CD14-positive monocyte (primary cell): ENCODE results near the gene SETD1A. TPM values are rescaled to one million over a fixed set of nuclear protein-coding genes. Genes with fewer than 3 reads are reported as not detected.

Source experiments
- DNase-seq, 3 donors: peaks; one replicate each; pipeline ENCODE4 v3.0.0-alpha.2; 2011 to 2022
- H2AFZ ChIP-seq: 2 replicates; pipeline ENCODE4 v1.6.0; 2012; ENCODE audit warnings: mild to moderate bottlenecking, low read depth, low read length, inconsistent platforms; ENCODE audit not compliant: insufficient read depth, poor library complexity, severe bottlenecking
- H3K27ac ChIP-seq, 2 donors: 1 replicate in 1 of 2; 2 replicates in 1 of 2; pipeline ENCODE4 v1.5.1; 2012 to 2013; ENCODE audit warnings: low read length in 2 of 2, control low read depth in 1 of 2, inconsistent platforms in 1 of 2, low read depth in 1 of 2, mild to moderate bottlenecking in 1 of 2
- H3K27me3 ChIP-seq, 2 donors: one replicate each; pipeline versions ENCODE4 v1.6.0 to v1.6.1; 2011 to 2013; ENCODE audit warnings: low read length in 2 of 2; ENCODE audit not compliant: control insufficient read depth in 2 of 2, insufficient read depth in 2 of 2
- H3K36me3 ChIP-seq, 2 donors: replicated peaks in 1 of 2; 1 replicate in 1 of 2; 2 replicates in 1 of 2; pipeline versions ENCODE4 v1.5.1 to v1.6.1; 2012 to 2013; ENCODE audit warnings: low read length in 2 of 2, control low read depth in 1 of 2, inconsistent platforms in 1 of 2, mild to moderate bottlenecking in 1 of 2; ENCODE audit not compliant: insufficient read depth in 2 of 2, control insufficient read depth in 1 of 2
- H3K4me1 ChIP-seq, 2 donors: 1 replicate in 1 of 2; 2 replicates in 1 of 2; pipeline versions ENCODE4 v1.5.1 to v1.6.1; 2012 to 2013; ENCODE audit warnings: low read length in 2 of 2, control low read depth in 1 of 2, inconsistent platforms in 1 of 2, mild to moderate bottlenecking in 1 of 2, moderate library complexity in 1 of 2; ENCODE audit not compliant: insufficient read depth in 2 of 2, control insufficient read depth in 1 of 2
- H3K4me2 ChIP-seq: replicated peaks from 2 replicates; pipeline ENCODE3; 2012; ENCODE audit warnings: low read length, moderate library complexity, mild to moderate bottlenecking; ENCODE audit not compliant: poor library complexity, severe bottlenecking; ENCODE audit errors: extremely low read depth
- H3K4me3 ChIP-seq, 3 experiments: fragments of 200-600 bp in 1 of 3; sonication (generic) in 1 of 3; replicated peaks in 1 of 3; 1 replicate in 2 of 3; 2 replicates in 1 of 3; pipeline ENCODE4 v1.5.1; 2011 to 2013; ENCODE audit warnings: low read length in 3 of 3, mild to moderate bottlenecking in 3 of 3, control low read depth in 2 of 3, low read depth in 2 of 3, inconsistent platforms in 1 of 3, moderate library complexity in 1 of 3
- H3K79me2 ChIP-seq: 2 replicates; pipeline ENCODE4 v1.6.0; 2012; ENCODE audit warnings: mild to moderate bottlenecking, control low read depth, inconsistent platforms, low read length, moderate library complexity; ENCODE audit not compliant: insufficient read depth
- H3K9ac ChIP-seq: 2 replicates; pipeline ENCODE4 v1.6.0; 2017; ENCODE audit warnings: low read length, mild to moderate bottlenecking; ENCODE audit not compliant: insufficient read depth, poor library complexity, severe bottlenecking
- H3K9me3 ChIP-seq, 2 donors: replicated peaks in 1 of 2; 1 replicate in 1 of 2; 2 replicates in 1 of 2; pipeline versions ENCODE4 v1.5.1 to v1.6.1; 2012 to 2013; ENCODE audit warnings: low read length in 2 of 2, control low read depth in 1 of 2; ENCODE audit not compliant: control insufficient read depth in 1 of 2, insufficient read depth in 1 of 2
- H4K20me1 ChIP-seq: 2 replicates; pipeline ENCODE4 v1.6.0; 2012; ENCODE audit warnings: mild to moderate bottlenecking, low read length, control low read depth, moderate library complexity; ENCODE audit not compliant: insufficient read depth
- H3K27ac Mint-ChIP-seq, 7 donors: one replicate each; pipeline ENCODE4 v1.8.0; 2020; ENCODE audit warnings: mild to moderate bottlenecking in 7 of 7, mixed read lengths in 7 of 7, moderate library complexity in 6 of 7, inconsistent platforms in 2 of 7
- H3K27me3 Mint-ChIP-seq, 3 donors: one replicate each; pipeline ENCODE4 v1.8.0; 2021 to 2022; ENCODE audit warnings: low read depth in 3 of 3, mild to moderate bottlenecking in 3 of 3, mixed read lengths in 3 of 3, moderate library complexity in 3 of 3, inconsistent platforms in 1 of 3
- H3K36me3 Mint-ChIP-seq, 2 donors: one replicate each; pipeline ENCODE4 v1.8.0; 2020; ENCODE audit warnings: mixed read lengths in 2 of 2, inconsistent platforms in 1 of 2, mild to moderate bottlenecking in 1 of 2
- H3K4me1 Mint-ChIP-seq: one replicate; pipeline ENCODE4 v1.8.0; 2020; ENCODE audit warnings: mild to moderate bottlenecking, mixed read lengths
- H3K4me3 Mint-ChIP-seq, 2 donors: one replicate each; pipeline ENCODE4 v1.8.0; 2020; ENCODE audit warnings: mild to moderate bottlenecking in 2 of 2, mixed read lengths in 2 of 2, moderate library complexity in 1 of 2
- H3K9me3 Mint-ChIP-seq, 7 donors: one replicate each; pipeline ENCODE4 v1.8.0; 2020 to 2022; ENCODE audit warnings: mixed read lengths in 7 of 7, mild to moderate bottlenecking in 6 of 7, moderate library complexity in 6 of 7, inconsistent platforms in 2 of 7
- CTCF ChIP-seq: fragments of 200-600 bp; IDR thresholded peaks from one replicate; pipeline ENCODE4 v1.8.0; 2022; ENCODE audit warnings: antibody characterized with exemption, mild to moderate bottlenecking
- WGBS: methylation state at CpG from one replicate; pipeline ENCODE4 v1.1.5; 2013; ENCODE audit warnings: missing lambda C conversion rate; ENCODE audit not compliant: insufficient coverage; 5-methylcytosine and 5-hydroxymethylcytosine counted together
- intact Hi-C, 2 donors: fragments of 100-400 bp; cut with micrococcal nuclease; formaldehyde crosslinking; loops; one replicate each; pipeline versions ENCODE4 v1.15.0 to v1.15.1; 2023
- polyA plus RNA-seq, 3 donors: library from polyadenylated mRNA; depleted of rRNA in 1 of 3; unstranded in 2 of 3; stranded (reverse) in 1 of 3; fragments of 300-500 nt in 2 of 3; fragments of >200 nt in 1 of 3; fragmentation: Illumina TruSeq in 2 of 3; gene quantifications; 1 replicate in 2 of 3; 2 replicates in 1 of 3; pipeline ENCODE4 v1.2.3, GENCODE V29; 2012 to 2021

SETD1A gene
- polyA plus RNA-seq, 3 donors, result 0.16 to 6.6 (median 1.3) TPM

DNA sequence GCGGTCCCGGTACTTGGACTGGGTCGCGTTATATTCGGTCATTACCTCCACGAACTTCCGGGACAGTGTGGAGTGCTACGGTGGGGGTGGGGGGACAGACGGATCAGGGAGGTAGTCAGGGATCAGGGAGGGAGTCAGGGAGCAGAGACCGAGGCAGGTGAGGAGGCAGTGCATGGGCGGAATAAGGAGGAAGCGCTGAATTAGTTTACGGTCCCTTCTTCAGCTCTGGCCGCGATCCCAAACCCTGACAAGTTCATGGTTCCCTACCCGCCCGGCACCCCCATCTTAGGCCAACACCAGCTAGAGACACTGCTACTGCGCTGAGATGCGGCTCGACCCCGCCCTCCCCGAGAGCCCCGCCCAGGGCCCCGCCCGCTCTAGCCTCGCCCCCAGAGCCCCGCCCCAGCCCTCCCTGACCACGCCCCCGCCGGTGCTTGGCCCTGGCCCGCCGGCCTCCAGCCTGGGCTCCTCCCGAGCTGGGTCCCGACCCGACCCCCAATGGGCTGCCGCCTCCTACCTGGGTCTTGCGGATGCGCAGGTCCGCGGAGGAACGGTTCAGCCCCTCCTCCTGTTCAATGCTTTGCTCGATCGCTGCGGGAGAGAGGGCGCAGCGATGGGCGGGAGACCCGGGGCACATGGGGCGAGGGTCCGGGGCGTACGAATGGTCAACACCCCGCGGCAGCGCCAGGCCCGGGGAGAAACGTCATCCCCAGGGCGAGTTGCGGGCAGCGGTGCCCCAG, 39.6 kb downstream of the SETD1A start:
- H3K4me2 ChIP-seq, result peak overlapping the region; percentile 83
- WGBS, result 3% methylated on average over 51 of the region's 60 CpGs
- H3K79me2 ChIP-seq, result no peaks in the 10 kb centered on the region
- no peaks in the 10 kb centered on the region for H4K20me1 ChIP-seq
- Mint-ChIP-seq H3K27ac (peak overlapping the region; percentile 82 to 94 (median 89)), H3K4me1 (peaks cover 31% of the 10 kb centered on the region), H3K4me3 (peak overlapping the region; percentile 83 to 93), H3K27me3 (peaks cover 1 to 16% (median 4%) of the 10 kb centered on the region in 3 donors), H3K36me3 (no peaks in the 10 kb centered on the region), H3K9me3 (no peaks in the 10 kb centered on the region)
- H3K9ac ChIP-seq, result peak overlapping the region; percentile 64
- DNase-seq, result peak; percentile 79 to 82 (median 80)
- TF ChIP-seq CTCF, result no peak
- H3K27ac ChIP-seq, result peak overlapping the region; percentile 67 to 87
- H3K4me1 ChIP-seq, result peaks cover 24 to 32% of the 10 kb centered on the region in 2 donors
- H3K36me3 ChIP-seq, result no peaks in the 10 kb centered on the region
- intact Hi-C loops, result loop anchor here (5.0 to 10.0 kb wide), 3 partner anchors 35 to 185 kb away; partner anchors contain the start of gene STX4 (in 1 of the 2)
- peaks cover 0 to 3% of the 10 kb centered on the region in 2 donors for H3K27me3 ChIP-seq
- H3K9me3 ChIP-seq, result no peaks in the 10 kb centered on the region
- H3K4me3 ChIP-seq, result peak overlapping the region; percentile 53 to 83 (median 58)
- peak overlapping the region; percentile 93 for H2AFZ ChIP-seq

- Histone ChIP-seq H3K79me2 (no peaks in the 10 kb centered on the region), H3K4me2 (peak overlapping the region; percentile 83), H3K9ac (peak overlapping the region; percentile 64), H4K20me1 (no peaks in the 10 kb centered on the region), H3K4me1 (peaks cover 21 to 26% of the 10 kb centered on the region in 2 donors), H3K4me3 (peak overlapping the region; percentile 35 to 83 (median 58)), H3K27ac (peak overlapping the region in 1 of 2 donors; percentile 28), H3K27me3 (peaks cover 0 to 3% of the 10 kb centered on the region in 2 donors), H3K36me3 (no peaks in the 10 kb centered on the region), H3K9me3 (no peaks in the 10 kb centered on the region), H2AFZ (peak overlapping the region; percentile 93)
- intact Hi-C loops, result loop anchor here (5.0 to 10.0 kb wide), 3 partner anchors 34 to 186 kb away; partner anchors contain the start of gene STX4 (in 1 of the 2)
- peak overlapping the region; percentile 71 to 83 for H3K4me3 Mint-ChIP-seq
- no peak for TF ChIP-seq CTCF
- DNase-seq, result no peak
- WGBS, result 85% methylated on average over 17 of the region's 21 CpGs
- H3K27me3 Mint-ChIP-seq, result peaks cover 1 to 17% (median 4%) of the 10 kb centered on the region in 3 donors
- no peaks in the 10 kb centered on the region for H3K9me3 Mint-ChIP-seq
- peaks cover 26% of the 10 kb centered on the region for H3K4me1 Mint-ChIP-seq
- H3K36me3 Mint-ChIP-seq, result no peaks in the 10 kb centered on the region
- H3K27ac Mint-ChIP-seq, result peak overlapping the region in 4 of 7 donors; percentile 12 to 75 (median 46)
These were observed 40.5 kb downstream of the SETD1A start for GRCh38 chr16:30997725-30998711.
